Measurements from ENCODE around the gene ST6GALNAC5.

GRCh38 chr1:77051425-77051824 is 184.1 kb downstream of the ST6GALNAC5 start:
- TF ChIP-seq CTCF (IDR thresholded peaks at IDR 0.05) (no peak), POLR2A (IDR thresholded peaks at IDR 0.05) (no peak)

All from Peyer's patch (tissue), 4 donors.